Activated naive CD4-positive, alpha-beta T cell treated with anti-CD3 and anti-CD28 coated beads, Interleukin-2, amount 50 U/mL, for 16 hours (primary cell): ENCODE data around the gene FAM221B.
A peak's percentile ranks its signal among the peaks of the same experiment; 100 is the strongest.

ENCODE experiments used
- DNase-seq: peaks from one replicate; pipeline ENCODE4 v3.0.0-alpha.2; 2020

The FAM221B gene

GRCh38 chr9:35828716-35829083 lies at the start of gene FAM221B:
TSS of gene FAM221B (minus strand) at chr9:35828732. CDS start at chr9:35826161, 2,571 bp downstream.
- DNase-seq = peak; percentile 30

GRCh38 chr9:35872505-35872904 lies 44.0 kb upstream of the FAM221B start:
- no peak for DNase-seq

GRCh38 chr9:35871545-35871944 lies 43.0 kb upstream of the FAM221B start:
- DNase-seq = no peak

GRCh38 chr9:35870351-35870923 lies 41.9 kb upstream of the FAM221B start, which contains the start of gene OR13J1:
TSS of gene OR13J1 (minus strand) at chr9:35870401. CDS start at chr9:35870401, 0 bp downstream.
- DNase-seq = no peak

- no peak for DNase-seq
Measured at GRCh38 chr9:35869621-35870216, 41.2 kb upstream of the FAM221B start.

- no peak for DNase-seq
Measured at GRCh38 chr9:35868933-35869332, 40.4 kb upstream of the FAM221B start.

- no peak for DNase-seq
Measured at GRCh38 chr9:35867538-35867937, 39.0 kb upstream of the FAM221B start.

GRCh38 chr9:35864695-35865255 lies 36.2 kb upstream of the FAM221B start:
- DNase-seq = no peak

- DNase-seq = no peak
Measured at GRCh38 chr9:35863583-35863982, 35.1 kb upstream of the FAM221B start.

- no peak for DNase-seq
Measured at GRCh38 chr9:35862328-35862727, 33.8 kb upstream of the FAM221B start.

- DNase-seq = no peak
Measured at GRCh38 chr9:35861161-35861897, 32.8 kb upstream of the FAM221B start.

- DNase-seq = no peak
Measured at GRCh38 chr9:35859990-35860339, 31.4 kb upstream of the FAM221B start.

GRCh38 chr9:35859310-35859989 lies 30.9 kb upstream of the FAM221B start:
- DNase-seq = no peak

GRCh38 chr9:35858458-35858857 lies 29.9 kb upstream of the FAM221B start:
- DNase-seq = no peak

GRCh38 chr9:35856882-35857281 lies 28.4 kb upstream of the FAM221B start:
- no peak for DNase-seq

- DNase-seq = no peak
Measured at GRCh38 chr9:35856206-35856605, 27.7 kb upstream of the FAM221B start.

- DNase-seq = no peak
Measured at GRCh38 chr9:35854091-35854762, 25.7 kb upstream of the FAM221B start.

GRCh38 chr9:35852876-35853865 lies 24.6 kb upstream of the FAM221B start:
- no peak for DNase-seq

GRCh38 chr9:35852267-35852815 lies 23.8 kb upstream of the FAM221B start:
- no peak for DNase-seq

- no peak for DNase-seq
Measured at GRCh38 chr9:35847792-35848572, 19.4 kb upstream of the FAM221B start.
